ENCODE results near the gene RNF144A. TPM values are rescaled to one million over a fixed set of nuclear protein-coding genes. Genes with fewer than 3 reads are reported as not detected.

Gene RNF144A
- total RNA-seq, 1 experiment from 2014 or later: 9.5 TPM

DNA sequence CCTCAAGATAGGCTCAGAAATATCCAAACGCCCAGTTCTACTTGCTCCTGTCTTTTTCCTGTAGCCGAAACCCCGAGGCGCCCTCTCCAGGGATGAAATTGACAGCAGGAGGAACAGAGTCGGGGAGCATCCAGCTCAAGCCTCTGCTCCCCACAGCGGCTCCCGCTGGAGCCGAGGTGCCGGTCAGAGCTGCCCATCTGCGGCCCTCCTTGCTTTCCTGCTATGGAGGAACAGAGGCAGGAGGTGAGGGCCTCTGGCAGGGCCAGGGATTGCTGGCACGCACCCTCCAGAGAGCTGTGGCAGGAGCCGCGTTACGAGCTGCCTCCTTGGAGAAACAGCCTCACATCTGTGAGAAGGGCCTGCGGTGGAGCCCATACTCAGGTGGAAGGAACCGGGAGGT is 172.1 kb downstream of the RNF144A start:
- Histone ChIP-seq H4K20me1 (ENCODE audit: low read length) (no peaks in the 10 kb centered on the region), H3K9me2 (replicated peaks; ENCODE audit: low read length) (no peaks in the 10 kb centered on the region), H3K4me3 (ENCODE audit: low read length) (no peak overlapping the region), H3K4me2 (ENCODE audit: low read length) (no peak overlapping the region), H3K9ac (ENCODE audit: low read length) (no peak overlapping the region), H3K79me2 (ENCODE audit: low read length) (no peaks in the 10 kb centered on the region), H2AFZ (ENCODE audit: low read length) (no peak overlapping the region), H3F3A (ENCODE audit: low read length, unreplicated experiment) (no peaks in the 10 kb centered on the region), H3K9me3 (ENCODE audit: low read length) (no peaks in the 10 kb centered on the region), H3K27me3 (ENCODE audit: low read length) (0 out of 2 replicates have a peak, but pooled peaks cover 6% of the 10 kb centered on the region), H3K4me1 (ENCODE audit: insufficient read depth, low read length) (no peaks in the 10 kb centered on the region), H3K27ac (ENCODE audit: low read length) (no peak overlapping the region), H3K36me3 (ENCODE audit: low read depth, low read length) (no peaks in the 10 kb centered on the region)
- DNase-seq: no peak
- intact Hi-C loops (cut with micrococcal nuclease): no loop called here
- TF ChIP-seq EZH2phosphoT487 (IDR thresholded peaks at IDR 0.05; ENCODE audit: borderline replicate concordance, low read length) (no peak), EZH2 (IDR thresholded peaks at IDR 0.05; ENCODE audit: low read length, unreplicated experiment) (no peak), CTCF (conservative IDR thresholded peaks at IDR 0.05; ENCODE audit: low read depth, low read length) (no peak)
- POLR2A ChIA-PET (ENCODE audit: unreplicated experiment): no interaction called here
- ATAC-seq: no peak
- CTCF ChIA-PET: no interaction called here
- BruUV-seq (replicated peaks): no TSS peak

GRCh38 chr2:7089898-7090510 is 172.8 kb downstream of the RNF144A start:
- Histone ChIP-seq H3F3A (ENCODE audit: low read length, unreplicated experiment) (no peaks in the 10 kb centered on the region), H4K20me1 (ENCODE audit: low read length) (no peaks in the 10 kb centered on the region), H3K27ac (ENCODE audit: low read length) (no peak overlapping the region), H3K9ac (ENCODE audit: low read length) (no peak overlapping the region), H3K9me2 (replicated peaks; ENCODE audit: low read length) (no peaks in the 10 kb centered on the region), H3K36me3 (ENCODE audit: low read depth, low read length) (no peaks in the 10 kb centered on the region), H2AFZ (ENCODE audit: low read length) (no peak overlapping the region), H3K4me3 (ENCODE audit: low read length) (no peak overlapping the region), H3K4me2 (ENCODE audit: low read length) (no peak overlapping the region), H3K9me3 (ENCODE audit: low read length) (no peaks in the 10 kb centered on the region), H3K79me2 (ENCODE audit: low read length) (no peaks in the 10 kb centered on the region), H3K4me1 (ENCODE audit: insufficient read depth, low read length) (no peaks in the 10 kb centered on the region), H3K27me3 (ENCODE audit: low read length) (0 out of 2 replicates have a peak, but pooled peaks cover 6% of the 10 kb centered on the region)
- CTCF ChIA-PET: no interaction called here
- ATAC-seq (no peak), DNase-seq (no peak)
- TF ChIP-seq EZH2 (IDR thresholded peaks at IDR 0.05; ENCODE audit: low read length, unreplicated experiment): no peak
- TF ChIP-seq CTCF (conservative IDR thresholded peaks at IDR 0.05; ENCODE audit: low read depth, low read length): no peak
- intact Hi-C loops (cut with micrococcal nuclease): no loop called here
- BruUV-seq (replicated peaks): no TSS peak
- POLR2A ChIA-PET (ENCODE audit: unreplicated experiment): no interaction called here

GRCh38 chr2:7093376-7093775 is 176.2 kb downstream of the RNF144A start:
- Histone ChIP-seq H3K27ac (ENCODE audit: low read length) (no peak overlapping the region), H3K4me2 (ENCODE audit: low read length) (no peak overlapping the region), H3K4me1 (ENCODE audit: insufficient read depth, low read length) (no peaks in the 10 kb centered on the region; the same call in 1 of the 2 replicates), H3K27me3 (ENCODE audit: low read length) (no peaks in the 10 kb centered on the region), H3K9ac (ENCODE audit: low read length) (no peak overlapping the region), H2AFZ (ENCODE audit: low read length) (no peak overlapping the region), H3K9me3 (ENCODE audit: low read length) (no peaks in the 10 kb centered on the region), H4K20me1 (ENCODE audit: low read length) (no peaks in the 10 kb centered on the region), H3F3A (ENCODE audit: low read length, unreplicated experiment) (no peaks in the 10 kb centered on the region), H3K4me3 (ENCODE audit: low read length) (no peak overlapping the region), H3K79me2 (ENCODE audit: low read length) (no peaks in the 10 kb centered on the region), H3K9me2 (replicated peaks; ENCODE audit: low read length) (no peaks in the 10 kb centered on the region), H3K36me3 (ENCODE audit: low read depth, low read length) (no peaks in the 10 kb centered on the region)
- DNase-seq (no peak), ATAC-seq (no peak)
- no TSS peak for BruUV-seq (replicated peaks)
- ChIA-PET CTCF (no interaction called here), POLR2A (ENCODE audit: unreplicated experiment) (no interaction called here)
- TF ChIP-seq CTCF (conservative IDR thresholded peaks at IDR 0.05; ENCODE audit: low read depth, low read length) (no peak), EZH2 (IDR thresholded peaks at IDR 0.05; ENCODE audit: low read length, unreplicated experiment) (no peak), EZH2phosphoT487 (IDR thresholded peaks at IDR 0.05; ENCODE audit: borderline replicate concordance, low read length) (no peak)
- intact Hi-C loops (cut with micrococcal nuclease): no loop called here
